Right lung (tissue), 10 donors: ENCODE data around the gene ARFGEF2. TPM values are rescaled to one million over a fixed set of nuclear protein-coding genes. Genes with fewer than 3 reads are reported as not detected.
"Not testable (repeated sequence)": the region's sequence is repeated elsewhere in the genome, so short reads cannot be mapped to it uniquely, and the experiment has no call there.

Experiments used
- DNase-seq, 2 donors: peaks; one replicate each; pipeline ENCODE4 v3.0.0-alpha.2; 2013
- long read RNA-seq, 8 donors: transcript quantifications; one replicate each; lab custom pipeline, GENCODE V29; 2026
- polyA plus RNA-seq, 5 donors: library from polyadenylated mRNA; unstranded; fragments of 120-200 nt; gene quantifications; one replicate each; pipeline versions ENCODE4 v1.2.1 to v1.2.3, GENCODE V29; 2013; ENCODE audit warnings: inconsistent platforms in 1 of 5, low replicate concordance in 1 of 5; ENCODE audit not compliant: insufficient read length in 5 of 5, insufficient read depth in 1 of 5

ARFGEF2 gene
- polyA plus RNA-seq = 10 to 100 TPM; 15.1 to 24.3 (median 21.3) TPM
- long read RNA-seq, donor 1 = 0 reads
- long read RNA-seq, donor 2 = 0 reads
- long read RNA-seq, donor 3 = 0 reads
- long read RNA-seq, donor 4 = 0 reads
- long read RNA-seq, donor 5 = 0 reads
- long read RNA-seq, donor 6 = 0 reads
- long read RNA-seq, donor 7 = 0 reads
- long read RNA-seq, donor 8, partial matches to known transcripts = 8 of 8 reads
- long read RNA-seq, donor 8, other reads (novel, unspliced or antisense) = 0 of 8 reads

DNA sequence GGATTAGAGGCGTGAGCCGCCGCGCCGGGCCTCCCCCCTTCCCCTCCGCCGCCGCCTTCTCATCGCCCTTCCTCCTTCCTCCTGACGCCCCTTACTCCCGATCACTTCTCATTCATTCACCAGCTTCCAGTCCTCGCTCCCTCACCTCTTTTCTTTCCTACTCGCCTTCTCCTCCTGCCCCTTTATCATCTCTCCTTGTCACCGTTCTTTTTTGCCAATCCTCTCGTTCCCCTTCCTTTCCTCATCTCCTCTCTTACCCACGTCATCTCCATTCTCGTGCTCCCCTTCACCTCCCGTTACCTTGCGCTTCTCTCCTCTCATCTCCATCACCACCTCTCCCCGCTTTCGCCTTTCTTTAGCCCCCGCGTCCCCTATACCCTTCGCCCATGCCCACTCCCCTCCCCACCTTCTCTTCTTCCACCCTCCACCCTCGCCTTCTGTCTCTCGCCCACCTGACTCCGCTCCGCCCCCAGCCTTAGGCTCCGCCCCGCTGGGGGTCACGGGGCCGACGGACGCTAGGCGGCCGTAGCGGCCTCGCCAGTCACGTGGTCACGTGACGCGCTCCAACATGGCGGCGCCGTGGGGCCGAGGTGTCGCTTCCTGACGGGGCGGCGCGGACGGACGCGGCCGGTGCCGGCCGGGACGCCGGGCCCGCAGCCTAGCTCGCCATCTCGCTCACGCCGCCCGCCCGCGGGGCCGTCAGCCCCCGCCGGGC, at the start of gene ARFGEF2:
TSS of gene ARFGEF2 (plus strand) at position 544 of the 715 bp plus-strand sequence. CDS start 179 bp downstream, outside the sequence.
- peak; percentile 93 for DNase-seq

DNA sequence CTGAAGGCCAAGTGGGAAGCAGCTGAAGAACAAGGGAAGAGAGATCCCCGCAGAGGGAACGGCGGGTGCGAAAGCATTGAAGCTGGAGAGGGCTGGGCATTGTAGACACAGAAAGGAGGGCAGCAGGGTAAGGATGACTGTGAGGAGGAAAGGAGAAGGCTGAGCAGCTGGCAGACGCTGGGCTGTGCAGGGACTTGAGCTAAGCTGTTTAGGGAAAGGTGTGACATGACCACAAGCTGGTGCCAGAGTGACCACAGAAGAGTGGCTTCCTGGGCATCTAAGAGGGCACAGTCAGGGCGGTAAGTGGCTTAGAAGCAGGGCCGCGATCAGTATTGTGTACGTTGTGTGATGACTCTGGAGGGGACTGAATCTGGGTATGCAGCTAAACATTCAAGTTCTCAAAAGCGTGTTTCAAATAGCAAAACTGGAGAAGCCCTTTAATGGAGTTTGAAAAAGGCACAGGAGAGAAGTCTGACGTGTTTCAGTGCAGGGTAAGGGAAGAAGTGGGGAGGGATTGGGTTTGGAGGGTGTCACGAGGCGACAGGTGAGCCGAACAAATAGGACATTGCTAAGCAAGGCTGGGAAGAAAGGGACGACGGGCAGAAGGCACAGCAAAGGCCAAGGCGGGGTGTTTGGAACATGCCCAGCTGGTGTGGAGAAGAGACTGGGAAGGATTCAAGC, 46.1 kb upstream of the ARFGEF2 start:
- DNase-seq = no peak

DNA sequence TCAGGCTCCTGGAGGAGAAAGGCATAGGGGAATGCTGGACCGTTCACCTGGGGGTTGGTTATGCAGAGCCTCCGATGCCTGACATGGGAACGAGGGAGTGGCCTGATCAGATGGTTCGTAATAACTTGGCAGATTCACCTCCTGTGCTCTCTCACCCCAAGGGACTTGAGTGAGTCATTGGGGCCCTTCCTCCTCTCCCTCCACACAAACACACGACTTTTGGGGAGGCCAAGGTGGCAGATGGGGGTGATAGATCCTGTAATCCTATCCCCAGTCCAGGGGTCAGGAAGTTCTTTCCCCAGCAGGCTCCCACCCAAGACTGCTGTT, 45.6 kb upstream of the ARFGEF2 start:
- no peak for DNase-seq

DNA sequence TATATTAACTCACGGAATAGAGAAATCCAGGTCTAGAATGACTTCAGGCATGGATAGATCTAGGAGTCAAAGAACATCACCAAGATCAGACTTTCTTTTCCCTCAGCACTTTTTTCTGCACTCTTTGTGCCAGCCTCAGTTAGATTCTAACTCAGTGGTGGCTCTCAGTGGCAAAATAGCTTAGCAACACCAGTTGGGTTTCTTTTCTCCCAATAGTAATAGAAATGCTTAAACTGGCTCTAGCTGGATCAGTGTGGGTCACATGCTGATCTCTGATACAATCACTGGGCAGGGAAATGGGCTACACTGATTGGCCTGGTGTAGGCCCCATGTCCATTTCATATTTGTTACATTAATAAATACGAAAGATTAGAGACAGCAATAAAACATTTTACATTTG, 44.2 kb upstream of the ARFGEF2 start:
- DNase-seq = no peak

DNA sequence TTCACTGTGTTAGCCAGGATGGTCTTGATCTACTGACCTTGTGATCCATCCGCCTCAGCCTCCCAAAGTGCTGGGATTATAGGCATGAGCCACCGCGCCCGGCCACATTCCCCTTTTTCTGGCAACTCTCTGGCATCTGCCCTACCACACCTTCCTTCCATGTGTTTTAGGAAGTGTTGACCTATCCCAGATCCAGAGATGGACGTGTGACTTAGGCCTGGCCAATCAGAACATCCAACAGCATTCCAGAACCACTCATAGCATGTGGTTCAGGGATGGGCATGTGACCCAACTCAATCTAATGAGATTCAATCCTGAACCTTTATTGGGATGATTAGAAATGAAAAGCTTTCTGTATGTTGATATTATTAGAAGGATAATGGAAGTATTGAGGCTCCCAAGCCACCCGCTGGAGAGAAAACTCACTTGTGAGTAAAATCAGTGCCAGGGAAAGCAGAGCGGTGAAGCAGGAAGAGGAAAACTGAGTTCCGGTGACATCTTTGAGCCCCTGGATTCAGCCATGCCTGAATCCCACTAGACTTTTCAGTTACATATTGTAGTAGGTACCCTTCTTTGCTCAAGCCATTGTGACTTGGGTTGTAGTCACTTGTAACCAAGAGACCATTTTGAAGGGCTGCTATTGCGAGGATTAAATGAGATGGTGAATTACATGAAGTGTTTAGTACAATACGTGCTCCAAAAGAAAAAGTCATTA, 42.8 kb upstream of the ARFGEF2 start:
- DNase-seq = no peak

DNA sequence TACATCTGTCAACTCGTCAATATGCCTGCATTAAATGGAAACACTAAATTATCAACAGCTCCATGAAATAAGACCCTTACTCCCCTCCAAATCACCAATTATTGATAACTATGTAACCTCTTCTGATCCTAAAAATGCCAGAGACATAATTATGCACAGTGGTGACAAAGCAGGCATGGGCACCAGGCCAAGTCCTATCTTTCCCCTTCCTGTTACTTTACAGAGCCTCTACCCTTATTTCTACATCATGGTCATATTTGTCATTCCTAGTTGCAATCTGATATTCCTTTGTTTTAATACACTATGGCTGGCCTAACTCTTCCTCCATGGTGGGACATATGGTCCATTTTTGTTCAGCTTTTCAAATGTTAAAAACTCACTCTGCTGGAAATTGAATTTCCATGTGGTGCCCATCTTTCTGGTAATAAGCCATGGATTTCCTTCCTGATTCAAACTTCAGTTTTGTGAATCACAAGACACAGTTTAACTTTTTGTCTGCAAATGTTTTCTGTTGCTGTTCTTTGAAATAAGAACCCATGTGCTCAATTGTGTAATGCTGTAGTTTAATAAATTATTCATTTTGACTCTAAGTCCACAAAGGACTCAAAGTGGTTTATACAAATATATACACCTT, 41.8 kb upstream of the ARFGEF2 start:
- DNase-seq = no peak

DNA sequence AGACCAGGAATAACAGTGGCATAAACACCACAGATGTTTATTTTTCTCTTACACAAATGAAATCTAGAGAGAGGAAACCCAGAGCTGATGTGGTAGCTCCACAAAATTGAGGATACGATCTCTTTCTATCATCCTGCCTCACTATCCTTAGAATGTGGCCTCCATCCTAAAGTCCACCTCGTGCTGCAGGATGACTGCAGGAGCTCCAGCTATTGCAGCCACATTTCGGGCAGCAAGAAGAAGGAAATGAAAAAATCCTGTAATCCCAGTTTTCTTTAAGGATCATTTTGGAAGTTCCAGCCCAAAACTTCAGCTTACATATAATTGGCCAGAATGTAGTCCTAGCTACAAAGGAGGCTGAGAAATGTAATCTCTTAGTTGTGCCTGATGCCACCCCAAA, 41.2 kb upstream of the ARFGEF2 start:
- DNase-seq = no peak

DNA sequence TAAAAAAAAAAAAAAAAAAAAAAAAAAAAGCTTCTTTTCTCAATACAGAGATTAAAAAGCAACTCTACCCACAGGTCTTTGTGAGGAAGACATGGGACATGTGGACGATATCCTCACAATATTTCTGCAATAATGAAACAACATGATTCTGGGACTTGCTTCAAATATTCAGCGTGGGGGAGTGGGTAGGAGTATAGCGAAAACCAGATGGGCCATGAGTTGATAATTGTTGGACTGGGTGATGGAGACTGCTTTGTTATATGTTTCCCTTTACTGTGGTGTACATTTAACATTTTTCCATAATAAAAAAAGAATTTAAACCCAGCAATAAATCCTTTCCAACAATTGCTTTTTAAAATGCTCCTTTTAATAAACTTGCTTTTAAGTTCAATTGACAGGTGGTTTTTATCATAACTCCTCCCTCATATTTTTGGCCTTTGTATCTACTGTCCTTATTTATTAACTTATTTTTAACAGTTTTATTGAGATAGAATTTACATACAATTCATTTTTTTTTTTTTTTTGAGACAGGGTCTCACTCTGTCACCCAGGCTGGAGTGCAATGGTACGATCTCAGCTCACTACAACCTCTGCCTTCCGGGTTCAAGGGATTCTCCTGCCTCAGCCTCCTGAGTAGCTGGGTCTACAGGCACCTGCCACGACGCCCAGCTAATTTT, 40.4 kb upstream of the ARFGEF2 start:
- DNase-seq = no peak

DNA sequence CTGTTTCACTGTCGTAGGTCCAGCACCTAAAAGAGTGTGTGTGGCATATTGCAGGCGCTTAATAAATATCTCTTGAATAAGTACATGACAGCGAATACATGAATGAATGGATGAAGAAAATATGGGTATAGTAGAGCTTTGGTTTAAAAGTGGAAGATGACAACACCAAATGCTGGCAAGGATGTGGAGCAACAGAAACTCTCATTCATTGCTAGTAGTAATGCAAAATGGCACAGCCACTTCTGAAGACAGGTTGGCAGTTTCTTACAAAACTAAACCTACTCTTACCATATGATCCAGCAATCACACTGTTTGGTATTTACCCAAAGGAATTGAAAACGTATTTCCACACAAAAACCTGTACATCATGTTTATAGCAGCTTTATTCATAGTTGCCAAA, 36.3 kb upstream of the ARFGEF2 start:
- DNase-seq = no peak

DNA sequence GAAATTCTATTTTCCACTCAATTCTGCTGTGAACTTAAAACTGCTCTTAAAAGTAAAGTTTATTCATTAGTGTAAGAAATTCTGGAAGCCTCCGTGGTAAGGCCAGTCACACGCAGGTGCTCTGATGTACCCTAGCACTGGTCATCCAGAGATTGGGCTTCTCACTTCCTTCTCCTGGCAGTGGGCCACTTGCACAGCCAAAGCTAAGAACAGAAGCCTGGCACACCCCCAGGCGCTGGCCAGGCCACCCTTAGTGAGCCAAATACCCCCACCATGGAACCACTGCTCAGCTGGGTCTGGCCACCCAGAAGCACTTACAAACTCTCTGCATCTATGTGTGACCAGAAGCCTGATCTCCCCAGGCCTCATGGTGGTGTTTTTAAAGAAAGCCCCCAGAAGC, 35.3 kb upstream of the ARFGEF2 start:
- no peak for DNase-seq

DNA sequence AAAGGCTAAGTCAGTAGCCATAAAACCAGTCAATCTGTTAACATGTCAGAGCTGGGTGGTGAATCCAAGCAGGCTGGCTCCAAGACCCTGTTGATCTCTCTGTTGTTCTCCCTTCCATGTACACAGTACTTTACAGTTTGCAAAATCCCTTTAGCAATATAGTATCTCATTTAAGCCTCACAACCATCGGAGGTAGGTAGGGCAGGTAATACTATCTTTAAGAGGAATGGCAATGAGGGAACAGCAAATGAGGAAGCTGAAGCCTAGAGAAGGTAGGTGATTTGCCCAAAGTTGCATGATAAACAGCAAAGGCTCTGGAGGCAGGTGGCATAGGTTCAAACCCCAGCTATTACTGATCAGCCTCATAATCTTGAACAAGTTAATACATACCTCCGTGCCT, 34.7 kb upstream of the ARFGEF2 start:
- DNase-seq = no peak

DNA sequence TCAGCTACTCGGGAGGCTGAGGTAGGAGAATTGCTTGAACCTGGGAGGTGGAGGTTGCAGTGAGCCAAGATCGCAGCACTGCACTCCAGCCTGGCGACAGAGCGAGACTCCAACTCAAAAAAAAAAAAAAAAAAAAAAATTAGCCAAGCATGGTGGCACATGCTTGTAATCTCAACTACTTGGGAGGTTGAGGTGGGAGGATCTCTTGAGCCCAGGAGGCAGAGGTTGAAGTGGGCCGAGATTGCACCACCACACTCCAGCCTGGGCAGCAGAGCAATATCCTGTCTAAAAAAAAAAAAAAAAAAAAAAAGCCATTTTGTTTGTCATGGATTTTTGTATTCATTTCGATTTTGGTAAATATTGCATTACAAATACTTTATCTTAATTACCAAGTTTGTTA, 33.0 kb upstream of the ARFGEF2 start:
- not testable (repeated sequence) for DNase-seq

DNA sequence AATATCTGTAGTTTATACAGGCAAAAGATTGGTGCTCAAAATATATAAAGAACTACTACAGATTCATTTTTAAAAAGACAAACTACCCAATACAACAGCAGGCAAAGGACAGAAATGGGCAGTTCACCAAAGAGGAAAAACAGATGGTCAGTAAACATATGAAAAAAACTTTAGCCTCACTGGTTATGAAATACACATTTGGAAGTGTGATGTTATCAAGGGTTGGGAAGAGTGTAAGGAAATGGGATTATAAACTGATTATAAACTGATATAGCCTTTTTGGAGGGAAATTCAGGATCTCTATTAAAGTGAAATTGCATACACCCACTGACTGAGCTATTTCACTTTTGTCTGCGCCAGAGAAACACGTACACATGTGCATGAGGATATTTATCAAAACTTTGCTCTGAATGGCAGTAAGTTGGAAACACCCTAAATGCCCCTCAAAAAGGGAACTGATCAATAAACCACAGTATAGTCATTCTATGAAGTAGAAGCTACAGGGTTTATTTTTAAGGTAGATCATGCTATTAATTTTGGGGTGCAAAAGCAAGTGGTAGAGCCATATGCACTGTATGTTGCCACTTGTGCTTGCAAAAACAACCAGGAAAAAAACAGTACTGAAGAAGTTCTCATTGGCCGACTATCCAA, 32.2 kb upstream of the ARFGEF2 start:
- DNase-seq = peak; percentile 38 to 43

DNA sequence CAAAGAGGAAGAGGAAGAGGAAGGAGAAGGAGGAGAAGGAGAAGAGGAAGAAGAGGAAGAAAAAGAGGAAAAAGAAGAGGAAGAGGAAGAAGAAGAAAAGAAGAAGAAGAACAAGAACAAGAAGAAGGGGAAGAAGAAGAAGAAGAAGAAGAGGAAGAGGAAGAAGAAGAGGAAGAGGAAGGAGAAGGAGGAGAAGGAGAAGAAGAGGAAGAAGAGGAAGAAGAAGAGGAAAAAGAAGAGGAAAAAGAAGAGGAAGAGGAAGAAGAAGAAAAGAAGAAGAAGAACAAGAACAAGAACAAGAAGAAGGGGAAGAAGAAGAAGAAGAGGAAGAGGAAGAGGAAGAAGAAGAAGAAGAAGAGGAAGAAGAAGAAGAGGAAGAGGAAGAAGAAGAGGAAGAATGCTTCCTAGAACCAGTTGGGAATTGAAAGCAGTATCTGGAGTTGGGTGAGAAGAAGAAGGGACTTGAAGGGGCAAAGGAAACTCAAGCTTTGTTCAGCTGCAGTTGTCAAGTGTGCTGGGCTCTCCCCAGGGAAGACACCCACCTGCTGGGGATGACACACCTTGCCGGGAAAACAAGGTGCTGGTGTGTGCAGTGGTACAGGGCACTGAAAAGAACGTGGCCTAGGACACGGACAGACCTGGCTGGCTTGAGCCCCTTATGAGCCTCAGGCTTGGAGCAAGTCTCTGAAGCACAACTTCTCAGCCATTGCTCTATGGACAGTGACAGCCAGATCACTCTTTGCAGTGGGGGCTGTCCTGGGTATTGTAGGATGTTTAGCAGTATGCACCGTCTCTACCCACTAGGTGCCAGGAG, 30.1 kb upstream of the ARFGEF2 start:
- DNase-seq = no peak

DNA sequence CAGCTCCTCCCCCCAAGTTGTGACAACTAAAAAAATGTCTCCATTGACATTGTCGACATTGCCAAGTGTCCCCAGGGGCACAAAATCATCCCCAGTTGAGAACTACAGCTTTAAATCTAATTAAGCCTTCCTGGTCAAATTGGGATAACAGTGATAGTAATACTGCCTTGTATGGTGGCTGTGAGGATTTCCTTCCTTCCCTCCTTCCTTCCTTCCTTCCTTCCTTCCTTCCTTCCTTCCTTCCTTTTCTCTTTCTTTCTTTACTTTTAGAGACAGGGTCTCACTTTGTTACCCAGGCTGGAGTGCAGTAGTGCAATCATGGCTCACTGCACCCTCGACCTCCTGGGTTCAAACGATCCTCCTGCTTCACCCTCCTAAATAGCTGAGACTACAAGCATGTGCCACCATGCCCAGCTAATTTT, 29.5 kb upstream of the ARFGEF2 start:
- no peak for DNase-seq

DNA sequence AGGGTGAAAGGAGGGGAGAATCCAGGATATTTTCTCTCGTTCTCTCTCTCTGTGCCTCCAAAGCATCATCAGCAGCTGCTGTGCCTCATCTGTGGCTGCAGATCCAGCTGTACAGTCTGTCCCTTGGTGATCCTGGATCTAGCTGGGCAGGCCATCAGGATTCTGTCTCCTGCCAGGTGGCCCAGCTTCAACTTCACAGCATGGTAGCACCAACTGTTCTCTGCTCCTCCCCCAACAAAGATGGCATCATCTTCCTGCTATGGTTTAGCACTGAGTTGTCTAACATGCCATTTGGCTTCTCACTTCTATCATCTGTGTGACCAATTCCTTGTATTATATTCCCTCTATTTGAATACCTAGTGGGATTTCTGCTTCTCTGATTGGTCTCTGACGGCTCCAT, 28.6 kb upstream of the ARFGEF2 start:
- no peak for DNase-seq

DNA sequence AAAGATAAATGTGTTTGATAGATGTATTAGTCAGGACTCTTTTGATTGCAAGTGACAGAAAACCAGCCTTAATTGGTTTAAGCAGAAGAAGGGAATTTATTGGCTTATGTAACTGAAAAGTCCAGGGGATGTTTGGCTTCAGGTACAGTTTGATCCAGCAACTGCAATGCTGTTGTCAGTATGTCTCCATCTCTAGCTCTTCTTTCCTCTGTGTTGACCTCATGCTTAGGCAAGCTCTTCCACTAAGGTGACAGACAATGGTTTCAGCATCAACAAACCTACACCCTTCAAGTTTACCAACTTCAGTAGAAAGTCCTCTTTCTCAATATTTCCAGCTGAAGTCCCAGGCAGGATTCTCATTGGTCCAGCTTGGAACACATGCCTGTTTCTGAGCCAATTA, 28.1 kb upstream of the ARFGEF2 start:
- no peak for DNase-seq

DNA sequence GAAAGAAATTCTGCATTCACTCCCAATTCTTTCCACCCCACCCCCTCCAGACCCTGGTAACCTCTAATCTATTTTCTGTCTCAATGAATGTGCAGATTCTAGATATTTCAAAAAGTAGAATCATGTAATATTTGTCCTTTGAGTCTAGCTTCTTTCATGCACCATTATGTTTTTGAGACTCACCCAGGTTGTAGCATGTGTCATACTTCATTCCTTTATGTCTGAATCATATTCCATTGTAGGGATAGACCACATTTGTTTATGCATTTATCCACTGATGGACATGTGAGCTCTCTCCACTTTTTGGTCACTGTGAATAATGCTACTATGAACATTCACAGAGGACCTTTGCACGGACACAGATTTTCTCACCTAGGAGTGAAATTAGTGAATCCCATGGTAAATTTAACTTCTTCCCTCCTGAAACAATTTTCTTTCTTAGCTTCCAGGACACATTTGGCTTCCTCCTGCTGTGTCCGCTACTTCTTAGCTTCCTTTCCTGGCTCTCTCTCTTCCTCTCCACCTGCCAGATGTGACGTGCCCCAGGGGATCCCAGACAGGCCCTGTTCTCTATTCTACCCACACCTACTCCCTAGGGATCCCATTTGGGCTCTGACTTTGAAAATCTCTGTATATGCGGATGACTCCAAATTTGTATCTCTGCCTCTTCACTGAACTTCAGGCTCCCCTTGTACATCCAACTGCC, 24.1 kb upstream of the ARFGEF2 start:
- no peak for DNase-seq

DNA sequence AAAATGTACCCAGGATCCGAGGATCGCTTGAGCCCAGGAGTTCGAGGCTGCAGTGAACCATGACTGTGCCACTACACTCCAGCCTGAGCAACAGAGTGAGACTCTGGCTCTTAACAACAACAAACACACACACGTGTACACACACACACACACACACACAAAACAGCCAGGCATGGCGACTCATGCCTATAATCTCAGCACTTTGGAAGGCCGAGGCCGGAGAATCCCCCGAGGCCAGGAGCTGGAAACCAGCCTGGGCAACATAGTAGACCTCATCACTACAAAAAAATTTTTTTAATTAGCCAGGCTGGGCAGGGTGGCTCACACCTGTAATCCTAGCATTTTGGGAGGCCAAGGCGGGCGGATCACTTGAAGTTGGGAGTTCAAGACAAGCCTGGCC, 23.3 kb upstream of the ARFGEF2 start:
- DNase-seq = no peak
